Measurements from ENCODE around the gene NBAS. TPM values are rescaled to one million over a fixed set of nuclear protein-coding genes. Genes with fewer than 3 reads are reported as not detected.

Gene NBAS
- total RNA-seq, 1 experiment from 2014 or later, result 28.9 TPM

DNA sequence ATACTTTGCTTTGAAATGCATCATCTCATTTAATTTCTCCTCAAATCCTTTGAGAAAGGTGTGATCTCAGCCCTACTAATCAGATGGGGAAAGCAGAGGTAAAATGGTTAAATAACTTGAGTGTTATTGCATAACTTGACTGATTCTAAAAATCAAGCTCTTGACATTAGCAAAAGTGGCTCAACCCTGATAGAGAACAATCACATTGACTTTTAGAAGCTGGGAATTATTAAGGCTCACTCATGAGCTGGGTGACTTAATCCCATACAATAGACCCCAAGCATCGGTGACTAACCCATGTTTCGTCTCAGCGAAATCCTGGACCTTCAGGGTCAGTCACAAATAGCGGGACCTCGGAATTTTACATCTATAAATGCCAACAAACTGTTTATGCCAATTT lies 378.9 kb downstream of the NBAS start:
- H3K9me3 ChIP-seq (ENCODE audit: insufficient read depth, low read depth), result no peaks in the 10 kb centered on the region
- intact Hi-C loops (cut with micrococcal nuclease; ENCODE audit: unreplicated experiment), result no loop called here
- no peaks in the 10 kb centered on the region for H4K20me1 ChIP-seq (ENCODE audit: insufficient read depth)
- H3K9me2 ChIP-seq (ENCODE audit: insufficient read depth), result no peaks in the 10 kb centered on the region
- no peaks in the 10 kb centered on the region for H3F3A ChIP-seq (ENCODE audit: insufficient read depth, low read depth)
- no TSS peak for BruUV-seq (replicated peaks)
- ChIA-PET POLR2A (ENCODE audit: unreplicated experiment) (no interaction called here), CTCF (no interaction called here)
- no peak for DNase-seq
- H3K4me1 ChIP-seq (replicated peaks; ENCODE audit: insufficient read depth), result no peaks in the 10 kb centered on the region
- H3K27me3 ChIP-seq (ENCODE audit: insufficient read depth, low read depth), result no peaks in the 10 kb centered on the region
- no peaks in the 10 kb centered on the region for H3K79me2 ChIP-seq (ENCODE audit: low read depth)
- H3K36me3 ChIP-seq (ENCODE audit: low read depth), result no peaks in the 10 kb centered on the region
- no peak overlapping the region for H3K27ac ChIP-seq
- no peak overlapping the region for H2AFZ ChIP-seq
- no peak overlapping the region for H3K4me2 ChIP-seq
- H3K4me3 ChIP-seq, result no peak overlapping the region
- TF ChIP-seq CTCF (conservative IDR thresholded peaks at IDR 0.05) (no peak), EZH2 (IDR thresholded peaks at IDR 0.05; ENCODE audit: low read depth) (no peak)

- TF ChIP-seq CTCF (conservative IDR thresholded peaks at IDR 0.05) (no peak), EZH2 (IDR thresholded peaks at IDR 0.05; ENCODE audit: low read depth) (no peak)
- H3K4me1 ChIP-seq (replicated peaks; ENCODE audit: insufficient read depth), result no peaks in the 10 kb centered on the region
- no peaks in the 10 kb centered on the region for H3K9me2 ChIP-seq (ENCODE audit: insufficient read depth)
- H3K9me3 ChIP-seq (ENCODE audit: insufficient read depth, low read depth), result no peaks in the 10 kb centered on the region
- no peaks in the 10 kb centered on the region for H4K20me1 ChIP-seq (ENCODE audit: insufficient read depth)
- no peak for DNase-seq
- H3K36me3 ChIP-seq (ENCODE audit: low read depth), result no peaks in the 10 kb centered on the region
- H3K4me2 ChIP-seq, result no peak overlapping the region
- no peaks in the 10 kb centered on the region for H3K79me2 ChIP-seq (ENCODE audit: low read depth)
- intact Hi-C loops (cut with micrococcal nuclease; ENCODE audit: unreplicated experiment), result no loop called here
- H3F3A ChIP-seq (ENCODE audit: insufficient read depth, low read depth), result no peaks in the 10 kb centered on the region
- H3K4me3 ChIP-seq, result no peak overlapping the region
- H3K27me3 ChIP-seq (ENCODE audit: insufficient read depth, low read depth), result no peaks in the 10 kb centered on the region
- H2AFZ ChIP-seq, result no peak overlapping the region
- ChIA-PET POLR2A (ENCODE audit: unreplicated experiment) (no interaction called here), CTCF (no interaction called here)
- no peak overlapping the region for H3K27ac ChIP-seq
- no TSS peak for BruUV-seq (replicated peaks)
Observed at GRCh38 chr2:15181092-15181745, 379.9 kb downstream of the NBAS start.

DNA sequence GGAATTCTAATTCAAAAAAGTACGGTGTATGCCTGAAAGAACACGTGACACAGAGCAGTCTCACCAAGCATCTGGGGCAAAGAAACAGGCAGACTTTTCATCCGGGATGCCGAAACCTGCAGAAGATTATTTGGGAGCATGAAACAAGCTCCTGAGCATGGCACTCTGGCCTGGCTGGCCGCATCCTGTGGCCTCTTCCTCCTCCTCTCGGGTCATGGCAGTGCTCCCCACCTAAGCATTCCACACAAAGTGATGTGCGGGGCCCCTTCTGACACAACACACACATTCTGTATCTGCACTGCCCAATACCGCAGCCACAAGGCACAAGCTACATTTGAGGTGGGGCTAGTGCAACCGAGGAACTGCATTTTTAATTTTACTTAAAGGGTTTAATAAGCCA lies 380.8 kb downstream of the NBAS start:
- no peak overlapping the region for H3K4me2 ChIP-seq
- no peaks in the 10 kb centered on the region for H4K20me1 ChIP-seq (ENCODE audit: insufficient read depth)
- H2AFZ ChIP-seq, result no peak overlapping the region
- TF ChIP-seq EZH2 (IDR thresholded peaks at IDR 0.05; ENCODE audit: low read depth), result no peak
- no peak for TF ChIP-seq CTCF (conservative IDR thresholded peaks at IDR 0.05)
- H3K9me3 ChIP-seq (ENCODE audit: insufficient read depth, low read depth), result no peaks in the 10 kb centered on the region
- intact Hi-C loops (cut with micrococcal nuclease; ENCODE audit: unreplicated experiment), result no loop called here
- POLR2A ChIA-PET (ENCODE audit: unreplicated experiment), result no interaction called here
- H3F3A ChIP-seq (ENCODE audit: insufficient read depth, low read depth), result no peaks in the 10 kb centered on the region
- H3K36me3 ChIP-seq (ENCODE audit: low read depth), result no peaks in the 10 kb centered on the region
- no peaks in the 10 kb centered on the region for H3K4me1 ChIP-seq (replicated peaks; ENCODE audit: insufficient read depth)
- H3K27ac ChIP-seq, result no peak overlapping the region
- no peaks in the 10 kb centered on the region for H3K9me2 ChIP-seq (ENCODE audit: insufficient read depth)
- H3K4me3 ChIP-seq, result no peak overlapping the region
- DNase-seq, result no peak
- BruUV-seq (replicated peaks), result no TSS peak
- no peaks in the 10 kb centered on the region for H3K79me2 ChIP-seq (ENCODE audit: low read depth)
- no peaks in the 10 kb centered on the region for H3K27me3 ChIP-seq (ENCODE audit: insufficient read depth, low read depth)
- CTCF ChIA-PET, result no interaction called here
